Astrocyte of the spinal cord (primary cell): ENCODE results near the gene RABGAP1L.
"Not testable (repeated sequence)": the region's sequence is repeated elsewhere in the genome, so short reads cannot be mapped to it uniquely, and the experiment has no call there.

Experiments
- DNase-seq: peaks from one replicate; pipeline ENCODE4 v3.0.0; 2011; ENCODE audit warnings: low read depth, low spot score
- H3K4me3 ChIP-seq: 2 replicates; pipeline ENCODE4 v1.5.1; 2011; ENCODE audit warnings: low read depth, mild to moderate bottlenecking, low read length, moderate library complexity
- CTCF ChIP-seq: IDR thresholded peaks from 2 replicates; pipeline ENCODE4 v1.5.1; 2012; ENCODE audit warnings: low read depth, mild to moderate bottlenecking, low read length, inconsistent platforms
- in situ Hi-C: cut with HindIII; loops from 2 replicates; pipeline ENCODE4 v1.10.0; 2017; ENCODE audit warnings: low sequenced_read_pairs

RABGAP1L gene

GRCh38 chr1:174230399-174230798 lies 71.1 kb downstream of the RABGAP1L start:
- no peak for TF ChIP-seq CTCF
- no peak overlapping the region for H3K4me3 ChIP-seq
- in situ Hi-C loops, result no loop called here
- no peak for DNase-seq

- no peak for DNase-seq
- TF ChIP-seq CTCF, result no peak
- H3K4me3 ChIP-seq, result no peak overlapping the region
- in situ Hi-C loops, result no loop called here
These were observed 73.4 kb downstream of the RABGAP1L start for GRCh38 chr1:174232761-174233160.

DNA sequence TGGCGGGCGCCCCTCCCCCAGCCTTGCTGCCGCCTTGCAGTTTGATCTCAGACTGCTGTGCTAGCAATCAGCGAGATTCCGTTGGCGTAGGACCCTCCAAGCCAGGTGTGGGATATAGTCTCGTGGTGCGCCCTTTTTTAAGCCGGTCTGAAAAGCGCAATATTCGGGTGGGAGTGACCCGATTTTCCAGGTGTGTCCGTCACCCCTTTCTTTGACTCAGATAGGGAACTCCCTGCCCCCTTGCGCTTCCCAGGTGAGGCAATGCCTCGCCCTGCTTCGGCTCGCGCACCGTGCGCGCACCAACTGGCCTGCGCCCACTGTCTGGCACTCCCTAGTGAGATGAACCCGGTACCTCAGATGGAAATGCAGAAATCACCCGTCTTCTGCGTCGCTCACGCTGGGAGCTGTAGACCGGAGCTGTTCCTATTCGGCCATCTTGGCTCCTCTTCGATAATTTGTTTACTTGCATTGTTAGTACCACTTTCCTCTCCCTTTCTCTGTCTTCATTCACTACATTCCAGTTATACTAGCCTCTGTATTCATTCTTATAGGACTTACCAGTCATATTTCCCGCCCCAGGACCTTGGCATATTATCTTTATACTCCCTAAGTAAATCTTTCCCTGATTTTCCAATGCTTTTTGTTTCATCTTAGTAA lies 79.7 kb downstream of the RABGAP1L start:
- DNase-seq, H3K4me3 ChIP-seq, in situ Hi-C loops: not testable (repeated sequence)

GRCh38 chr1:174239541-174239940 lies 80.2 kb downstream of the RABGAP1L start:
- in situ Hi-C loops, result no loop called here
- H3K4me3 ChIP-seq, result no peak overlapping the region
- TF ChIP-seq CTCF, result no peak
- DNase-seq, result no peak

- in situ Hi-C loops, result no loop called here
- H3K4me3 ChIP-seq, result no peak overlapping the region
- TF ChIP-seq CTCF, result no peak
- no peak for DNase-seq
These were observed 83.5 kb downstream of the RABGAP1L start for GRCh38 chr1:174242856-174243255.

- peak; percentile 23 for DNase-seq
- in situ Hi-C loops, result no loop called here
- no peak overlapping the region for H3K4me3 ChIP-seq
- no peak for TF ChIP-seq CTCF
These were observed 84.2 kb downstream of the RABGAP1L start for GRCh38 chr1:174243451-174244000.

DNA sequence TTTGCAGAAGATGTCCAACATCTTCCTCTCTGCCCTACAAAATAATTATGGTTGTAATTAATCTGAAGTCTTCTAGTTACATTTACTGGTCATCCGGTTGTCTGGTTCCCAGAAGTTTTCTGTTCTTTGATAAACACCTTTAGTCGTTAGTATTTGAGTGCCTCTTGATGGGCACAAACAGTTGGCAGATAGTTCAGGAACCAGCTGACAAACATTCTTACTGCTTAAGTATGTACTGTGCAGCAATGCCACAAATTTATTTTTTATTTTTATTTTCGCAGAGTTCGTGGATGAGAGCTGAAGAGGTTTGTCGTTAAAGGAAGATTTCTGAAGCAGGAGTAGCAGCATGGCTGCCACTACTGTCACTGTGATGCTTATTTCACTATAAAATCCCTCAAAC lies 84.7 kb downstream of the RABGAP1L start:
- in situ Hi-C loops, result no loop called here
- no peak overlapping the region for H3K4me3 ChIP-seq
- no peak for TF ChIP-seq CTCF
- DNase-seq, result no peak
